ENCODE results near the gene ZNF436. TPM values are rescaled to one million over a fixed set of nuclear protein-coding genes. Genes with fewer than 3 reads are reported as not detected.
"Not testable (repeated sequence)": the region's sequence is repeated elsewhere in the genome, so short reads cannot be mapped to it uniquely, and the experiment has no call there.

Gene ZNF436
- total RNA-seq, 1 experiment from 2014 or later: 14.0 TPM

DNA sequence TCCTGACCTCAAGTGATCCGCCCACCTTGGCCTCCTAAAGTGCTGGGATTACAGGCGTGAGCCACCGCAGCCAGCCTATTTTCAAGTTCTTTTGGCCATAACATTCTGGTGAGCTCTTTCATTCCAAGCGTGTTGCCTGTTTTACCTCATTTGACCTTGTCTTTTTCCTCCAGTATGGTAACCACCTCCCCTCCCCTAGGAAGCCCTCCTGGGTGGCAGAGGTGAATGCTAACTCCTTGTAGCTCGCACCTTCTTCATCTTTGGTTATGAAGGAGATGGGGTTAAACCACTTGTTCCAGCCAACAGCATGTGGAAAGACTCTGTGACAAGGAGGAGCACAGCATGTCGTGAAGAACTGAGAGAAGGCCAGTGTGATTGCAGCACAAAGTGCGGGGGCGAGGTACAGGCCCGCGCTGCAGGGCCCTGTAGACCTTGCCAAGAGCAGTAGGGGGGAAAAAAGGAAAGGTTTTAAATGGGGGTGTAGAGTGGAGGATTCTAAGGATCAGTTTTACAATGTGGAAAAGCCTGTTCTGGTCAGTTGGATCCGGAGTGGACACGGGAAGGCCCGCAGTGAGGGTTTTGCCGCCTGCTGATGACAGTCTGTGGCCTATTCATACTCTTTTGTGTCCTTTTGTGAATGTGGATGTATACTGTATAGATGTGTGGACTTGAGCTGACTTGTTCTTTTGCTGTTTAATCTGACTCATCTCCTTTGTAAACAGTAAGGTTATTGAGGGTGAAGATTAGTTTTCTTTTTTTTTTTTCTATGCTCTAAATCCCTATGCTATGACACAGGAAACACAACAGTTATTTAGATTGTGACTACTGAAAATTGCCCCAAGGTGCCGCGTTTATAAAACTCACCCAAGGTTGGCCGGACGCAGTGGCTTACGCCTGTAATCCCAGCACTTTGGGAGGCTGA lies 7.5 kb upstream of the ZNF436 start:
- H3K36me3 ChIP-seq (ENCODE audit: low read depth): no peaks in the 10 kb centered on the region
- peak overlapping the region; percentile 59 for H3K4me2 ChIP-seq
- H3K9me2 ChIP-seq (ENCODE audit: insufficient read depth): no peaks in the 10 kb centered on the region
- no peaks in the 10 kb centered on the region for H3K9me3 ChIP-seq (ENCODE audit: insufficient read depth, low read depth)
- intact Hi-C loops (cut with micrococcal nuclease; ENCODE audit: unreplicated experiment): loop anchor here (1.0 kb wide), 2 partner anchors 9 to 26 kb away; no protein-coding TSS in a partner anchor
- peak overlapping the region; percentile 70 for H3K27ac ChIP-seq
- H4K20me1 ChIP-seq (ENCODE audit: insufficient read depth): no peaks in the 10 kb centered on the region
- DNase-seq: peak; percentile 71 to 95
- no peak for TF ChIP-seq EZH2 (IDR thresholded peaks at IDR 0.05; ENCODE audit: low read depth)
- TF ChIP-seq, protein P1, sequence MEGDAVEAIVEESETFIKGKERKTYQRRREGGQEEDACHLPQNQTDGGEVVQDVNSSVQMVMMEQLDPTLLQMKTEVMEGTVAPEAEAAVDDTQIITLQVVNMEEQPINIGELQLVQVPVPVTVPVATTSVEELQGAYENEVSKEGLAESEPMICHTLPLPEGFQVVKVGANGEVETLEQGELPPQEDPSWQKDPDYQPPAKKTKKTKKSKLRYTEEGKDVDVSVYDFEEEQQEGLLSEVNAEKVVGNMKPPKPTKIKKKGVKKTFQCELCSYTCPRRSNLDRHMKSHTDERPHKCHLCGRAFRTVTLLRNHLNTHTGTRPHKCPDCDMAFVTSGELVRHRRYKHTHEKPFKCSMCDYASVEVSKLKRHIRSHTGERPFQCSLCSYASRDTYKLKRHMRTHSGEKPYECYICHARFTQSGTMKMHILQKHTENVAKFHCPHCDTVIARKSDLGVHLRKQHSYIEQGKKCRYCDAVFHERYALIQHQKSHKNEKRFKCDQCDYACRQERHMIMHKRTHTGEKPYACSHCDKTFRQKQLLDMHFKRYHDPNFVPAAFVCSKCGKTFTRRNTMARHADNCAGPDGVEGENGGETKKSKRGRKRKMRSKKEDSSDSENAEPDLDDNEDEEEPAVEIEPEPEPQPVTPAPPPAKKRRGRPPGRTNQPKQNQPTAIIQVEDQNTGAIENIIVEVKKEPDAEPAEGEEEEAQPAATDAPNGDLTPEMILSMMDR (conservative IDR thresholded peaks at IDR 0.05): no peak
- H2AFZ ChIP-seq: no peak overlapping the region
- ChIA-PET POLR2A (ENCODE audit: unreplicated experiment) (interaction anchor here (0.6 to 0.8 kb wide), 4 partner anchors 9 to 85 kb away, joined by 3 to 9 read pairs (median 6); partner anchors contain the start of gene HNRNPR), CTCF (interaction anchor here (0.5 to 1.3 kb wide), 4 partner anchors 17 to 1234 kb away, joined by 3 to 10 read pairs (median 7); partner anchors contain the start of genes HNRNPR and WNT4)
- no TSS peak for BruUV-seq (replicated peaks)
- H3K4me3 ChIP-seq: no peak overlapping the region
- peaks cover 14% of the 10 kb centered on the region; the same call in 1 of the 2 replicates for H3K79me2 ChIP-seq (ENCODE audit: low read depth)
- H3K27me3 ChIP-seq (ENCODE audit: insufficient read depth, low read depth): no peaks in the 10 kb centered on the region
- H3F3A ChIP-seq (ENCODE audit: insufficient read depth, low read depth): peaks cover 20% of the 10 kb centered on the region
- peaks cover 8% of the 10 kb centered on the region for H3K4me1 ChIP-seq (replicated peaks; ENCODE audit: insufficient read depth)

DNA sequence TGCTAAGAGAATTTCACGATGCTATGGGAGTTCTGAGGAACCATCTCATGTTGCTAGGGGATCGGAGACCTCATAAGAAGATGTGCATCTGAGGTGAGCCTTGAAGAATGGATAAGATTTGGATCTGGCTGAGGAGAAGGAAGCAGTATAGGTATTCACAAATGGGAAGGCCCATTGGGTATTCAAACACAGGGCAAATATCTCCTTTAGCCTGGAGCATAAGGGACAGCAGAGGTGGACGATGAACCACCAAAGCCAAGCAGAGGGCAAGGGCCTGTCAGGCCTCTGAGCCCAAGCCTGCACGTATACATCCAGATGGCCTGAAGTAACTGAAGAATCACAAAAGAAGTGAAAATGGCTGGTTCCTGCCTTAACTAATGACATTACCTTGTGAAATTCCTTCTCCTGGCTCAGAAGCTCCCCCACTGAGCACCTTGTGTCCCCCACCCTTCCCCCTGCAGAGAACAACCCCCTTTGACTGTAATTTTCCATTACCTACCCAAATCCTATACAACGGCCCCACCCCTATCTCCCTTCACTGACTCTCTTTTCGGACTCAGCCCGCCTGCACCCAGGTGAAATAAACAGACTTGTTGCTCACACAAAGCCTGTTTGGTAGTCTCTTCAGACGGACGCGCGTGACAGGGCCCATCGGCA lies 4.6 kb upstream of the ZNF436 start:
- H3K36me3 ChIP-seq (ENCODE audit: low read depth); H2AFZ ChIP-seq; H3K9me2 ChIP-seq (ENCODE audit: insufficient read depth); CTCF ChIA-PET; H3K4me2 ChIP-seq; H3K4me3 ChIP-seq; H3K27me3 ChIP-seq (ENCODE audit: insufficient read depth, low read depth); H3K27ac ChIP-seq; DNase-seq; intact Hi-C loops (cut with micrococcal nuclease; ENCODE audit: unreplicated experiment); BruUV-seq (replicated peaks); H3K9me3 ChIP-seq (ENCODE audit: insufficient read depth, low read depth); H4K20me1 ChIP-seq (ENCODE audit: insufficient read depth): not testable (repeated sequence)
- Histone ChIP-seq H3K79me2 (ENCODE audit: low read depth) (peaks cover 40% of the 10 kb centered on the region), H3K4me1 (replicated peaks; ENCODE audit: insufficient read depth) (peaks cover 30% of the 10 kb centered on the region), H3F3A (ENCODE audit: insufficient read depth, low read depth) (peaks cover 41% of the 10 kb centered on the region)
- POLR2A ChIA-PET (ENCODE audit: unreplicated experiment): interaction anchor here (0.6 to 0.7 kb wide), 2 partner anchors 9 to 1438 kb away, joined by 3 read pairs; no protein-coding TSS in a partner anchor

DNA sequence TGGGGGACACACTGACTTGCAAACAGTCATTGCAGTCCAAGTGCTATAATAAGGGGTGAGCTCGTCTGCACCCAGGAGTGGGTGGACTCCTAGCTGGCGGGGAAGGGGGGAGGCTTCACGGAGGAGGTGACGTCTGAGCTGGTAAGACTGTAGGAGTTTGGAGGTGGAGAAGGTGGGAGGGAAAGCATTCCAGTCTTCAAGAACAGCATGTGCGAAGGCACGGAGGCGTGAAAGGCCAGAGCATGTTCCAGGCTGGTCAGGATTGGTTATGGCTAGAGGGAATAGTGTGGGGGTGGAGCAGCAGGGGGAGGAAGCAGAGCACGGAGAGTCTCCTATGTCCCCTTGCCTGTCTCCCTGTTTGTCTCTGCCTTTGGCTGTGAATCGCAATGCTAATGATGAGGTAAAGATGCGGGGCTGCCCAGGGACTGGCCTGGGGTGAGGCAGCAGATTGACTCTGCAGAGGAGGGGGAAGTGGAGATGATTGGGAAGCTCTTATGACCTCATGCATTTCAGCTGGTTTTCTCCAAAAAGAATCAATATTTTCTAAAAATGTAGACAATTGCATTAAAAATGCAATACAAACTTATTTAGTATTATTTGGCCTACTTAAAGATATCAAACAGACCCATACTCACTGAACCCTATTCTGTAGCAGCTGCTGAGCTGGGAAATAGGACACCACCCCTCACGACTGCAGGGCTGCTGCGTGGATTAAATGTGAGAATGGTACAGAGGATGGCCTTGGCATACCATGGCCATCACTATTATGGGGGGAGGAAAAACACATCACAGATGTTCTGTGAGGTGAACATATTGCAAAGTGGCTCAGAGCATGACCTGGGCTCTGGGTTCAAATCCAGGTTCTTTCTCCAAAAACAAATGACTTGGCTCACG lies 2.6 kb upstream of the ZNF436 start:
- H3K4me3 ChIP-seq: no peak overlapping the region; the same call in 1 of the 2 replicates
- H2AFZ ChIP-seq: no peak overlapping the region
- peaks cover 32% of the 10 kb centered on the region for H3K4me1 ChIP-seq (replicated peaks; ENCODE audit: insufficient read depth)
- no peaks in the 10 kb centered on the region for H3K9me3 ChIP-seq (ENCODE audit: insufficient read depth, low read depth)
- DNase-seq: no peak
- intact Hi-C loops (cut with micrococcal nuclease; ENCODE audit: unreplicated experiment): no loop called here
- H4K20me1 ChIP-seq (ENCODE audit: insufficient read depth): no peaks in the 10 kb centered on the region
- H3K4me2 ChIP-seq: peak overlapping the region; percentile 97; the same call in 1 of the 2 replicates
- H3F3A ChIP-seq (ENCODE audit: insufficient read depth, low read depth): peaks cover 35% of the 10 kb centered on the region
- no TSS peak for BruUV-seq (replicated peaks)
- H3K36me3 ChIP-seq (ENCODE audit: low read depth): no peaks in the 10 kb centered on the region
- CTCF ChIA-PET: interaction anchor here (1.3 kb wide), 1 partner anchor 30 kb away, joined by 3 read pairs; no protein-coding TSS in a partner anchor
- H3K27me3 ChIP-seq (ENCODE audit: insufficient read depth, low read depth): no peaks in the 10 kb centered on the region
- TF ChIP-seq, protein P1 (conservative IDR thresholded peaks at IDR 0.05): no peak
- no peak for TF ChIP-seq EZH2 (IDR thresholded peaks at IDR 0.05; ENCODE audit: low read depth)
- 0 out of 2 replicates have a peak overlapping the region, but pooled peaks have one; percentile 84 for H3K27ac ChIP-seq
- H3K79me2 ChIP-seq (ENCODE audit: low read depth): peaks cover 49% of the 10 kb centered on the region
- H3K9me2 ChIP-seq (ENCODE audit: insufficient read depth): no peaks in the 10 kb centered on the region
- POLR2A ChIA-PET (ENCODE audit: unreplicated experiment): no interaction called here

All from PC-9 (cell line).